Measurements from ENCODE around the gene SLC25A43. TPM values are rescaled to one million over a fixed set of nuclear protein-coding genes. Genes with fewer than 3 reads are reported as not detected.

The SLC25A43 gene
- total and polyA plus RNA-seq, 8 donors: 3.2 to 6.5 (median 3.9) TPM

- no peak overlapping the region for H3K4me3 ChIP-seq
- no peaks in the 10 kb centered on the region for H3K4me1 ChIP-seq
- WGBS, 2 donors: 57 to 87% methylated on average over 4 of the region's 4 CpGs
- DNase-seq (no peak), FAIRE-seq (no peak), ATAC-seq (no peak)
- H3K36me3 ChIP-seq: no peaks in the 10 kb centered on the region
- no peak for TF ChIP-seq CTCF (IDR thresholded peaks at IDR 0.05)
- no peaks in the 10 kb centered on the region for H3K9me3 ChIP-seq
- intact Hi-C loops (cut with DNase I): no loop called here
- no peaks in the 10 kb centered on the region for H3K27me3 ChIP-seq
- no peak overlapping the region for H3K27ac ChIP-seq
Observed at GRCh38 chrX:119453202-119453601, 54.1 kb downstream of the SLC25A43 start.

- no peak for TF ChIP-seq CTCF (IDR thresholded peaks at IDR 0.05)
- Histone ChIP-seq H3K4me3 (no peak overlapping the region), H3K9me3 (no peaks in the 10 kb centered on the region), H3K4me1 (no peaks in the 10 kb centered on the region), H3K36me3 (no peaks in the 10 kb centered on the region), H3K27me3 (no peaks in the 10 kb centered on the region), H3K27ac (no peak overlapping the region)
- intact Hi-C loops (cut with DNase I): no loop called here
- FAIRE-seq: no peak
- 94 to 98% methylated on average over 1 of the region's 1 CpG for WGBS, 2 donors
- ATAC-seq: no peak
- DNase-seq: no peak
Observed at GRCh38 chrX:119455264-119455663, 56.1 kb downstream of the SLC25A43 start.

GRCh38 chrX:119459181-119459580, 60.0 kb downstream of the SLC25A43 start:
- intact Hi-C loops (cut with DNase I): no loop called here
- Histone ChIP-seq H3K9me3 (no peaks in the 10 kb centered on the region), H3K27ac (no peak overlapping the region), H3K36me3 (no peaks in the 10 kb centered on the region), H3K4me1 (no peaks in the 10 kb centered on the region), H3K27me3 (no peaks in the 10 kb centered on the region), H3K4me3 (no peak overlapping the region)
- ATAC-seq (no peak), FAIRE-seq (no peak), DNase-seq (no peak)
- TF ChIP-seq CTCF (IDR thresholded peaks at IDR 0.05): no peak
- WGBS, 2 donors: 78 to 89% methylated on average over 4 of the region's 4 CpGs

- Histone ChIP-seq H3K27me3 (no peaks in the 10 kb centered on the region), H3K36me3 (peaks cover 0 to 4% (median 0%) of the 10 kb centered on the region in 3 donors), H3K4me3 (no peak overlapping the region), H3K4me1 (peaks cover 4 to 15% (median 7%) of the 10 kb centered on the region in 3 donors), H3K27ac (no peak overlapping the region), H3K9me3 (no peaks in the 10 kb centered on the region)
- intact Hi-C loops (cut with DNase I): no loop called here
- ATAC-seq (no peak), DNase-seq (no peak), FAIRE-seq (no peak)
- no peak for TF ChIP-seq CTCF (IDR thresholded peaks at IDR 0.05)
- WGBS, 2 donors: 89 to 93% methylated on average over 3 of the region's 3 CpGs
Observed at GRCh38 chrX:119465555-119465954, 66.4 kb downstream of the SLC25A43 start.

- peak in 4 of 6 donors; percentile 60 to 70 (median 66) for DNase-seq
Observed at GRCh38 chrX:119466970-119467369, 67.8 kb downstream of the SLC25A43 start.

More at GRCh38 chrX:119466970-119467369, 67.8 kb downstream of the SLC25A43 start:
- peak overlapping the region; percentile 31 to 81 (median 74) for H3K27ac ChIP-seq
- no peaks in the 10 kb centered on the region for H3K9me3 ChIP-seq
- intact Hi-C loops (cut with DNase I): no loop called here
- peak; percentile 28 to 48 (median 38) for ATAC-seq
- peaks cover 0 to 9% (median 3%) of the 10 kb centered on the region in 3 donors for H3K36me3 ChIP-seq
- no peak for FAIRE-seq
- H3K4me3 ChIP-seq: peak overlapping the region in 1 of 4 donors; percentile 68
- H3K27me3 ChIP-seq: no peaks in the 10 kb centered on the region
- peaks cover 4 to 15% (median 7%) of the 10 kb centered on the region in 3 donors for H3K4me1 ChIP-seq
- no peak for TF ChIP-seq CTCF (IDR thresholded peaks at IDR 0.05)
- 34 to 45% methylated on average over 3 of the region's 3 CpGs for WGBS, 2 donors
